ENCODE measurements around the gene PLCD1.
"Not testable (repeated sequence)": the region's sequence is repeated elsewhere in the genome, so short reads cannot be mapped to it uniquely, and the experiment has no call there.

Gene PLCD1

DNA sequence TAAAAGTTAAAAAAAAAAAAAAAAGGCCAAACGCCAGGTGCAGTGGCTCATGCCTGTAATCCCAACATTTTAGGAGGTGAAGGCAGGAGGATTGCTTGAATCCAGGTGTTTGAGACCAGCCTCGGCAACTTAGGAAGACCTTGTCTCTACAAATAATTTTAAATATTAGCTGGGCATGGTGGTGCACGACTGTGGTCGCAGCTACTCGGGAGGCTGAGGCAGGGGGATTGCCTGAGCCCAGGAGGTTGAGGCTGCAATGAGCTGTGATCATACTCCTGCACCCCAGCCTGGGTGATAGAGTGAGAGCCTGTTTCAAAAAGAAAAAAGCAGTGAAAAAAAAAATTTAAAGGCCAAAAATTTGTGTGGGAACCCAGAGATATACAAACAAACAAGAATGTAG is 6.8 kb upstream of the PLCD1 start:
- no peak for DNase-seq

DNA sequence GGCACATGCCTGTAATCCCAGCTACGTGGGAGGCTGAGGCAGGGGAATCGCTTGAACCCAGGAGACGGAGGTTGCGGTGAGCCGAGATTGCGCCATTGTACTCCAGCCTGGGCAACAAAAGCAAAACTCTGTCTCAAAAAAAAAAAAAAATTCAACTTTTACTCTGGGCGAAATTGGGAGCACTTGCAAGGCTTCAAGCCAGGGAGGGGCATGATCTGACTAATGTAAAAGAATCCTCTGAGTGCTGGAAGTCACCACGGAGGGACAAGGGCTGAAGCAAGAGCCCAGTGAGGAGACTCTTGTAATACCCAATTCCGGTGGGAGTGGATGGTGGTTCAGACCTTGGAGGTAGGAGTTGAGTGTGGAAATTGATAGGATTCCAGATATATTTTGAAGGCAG is 4.9 kb upstream of the PLCD1 start:
- not testable (repeated sequence) for DNase-seq

DNA sequence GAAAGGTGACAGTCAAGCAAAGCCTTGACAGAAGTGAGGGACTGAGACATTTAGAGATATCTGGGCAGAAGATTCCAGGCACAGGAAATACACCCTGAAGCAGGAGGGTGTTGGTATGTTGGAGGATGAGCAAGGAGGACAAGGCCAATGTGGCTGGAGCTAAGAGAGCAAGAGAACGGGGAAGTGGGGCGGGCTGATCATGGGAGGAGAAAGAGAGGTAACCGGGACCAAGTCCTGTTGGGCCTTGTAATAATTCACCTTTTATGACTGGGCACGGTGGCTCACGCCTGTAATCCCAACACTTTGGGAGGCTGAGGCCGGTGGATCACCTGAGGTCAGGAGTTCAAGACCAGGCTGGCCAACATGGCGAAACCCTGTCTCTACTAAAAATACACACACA is 4.1 kb upstream of the PLCD1 start:
- not testable (repeated sequence) for DNase-seq

DNA sequence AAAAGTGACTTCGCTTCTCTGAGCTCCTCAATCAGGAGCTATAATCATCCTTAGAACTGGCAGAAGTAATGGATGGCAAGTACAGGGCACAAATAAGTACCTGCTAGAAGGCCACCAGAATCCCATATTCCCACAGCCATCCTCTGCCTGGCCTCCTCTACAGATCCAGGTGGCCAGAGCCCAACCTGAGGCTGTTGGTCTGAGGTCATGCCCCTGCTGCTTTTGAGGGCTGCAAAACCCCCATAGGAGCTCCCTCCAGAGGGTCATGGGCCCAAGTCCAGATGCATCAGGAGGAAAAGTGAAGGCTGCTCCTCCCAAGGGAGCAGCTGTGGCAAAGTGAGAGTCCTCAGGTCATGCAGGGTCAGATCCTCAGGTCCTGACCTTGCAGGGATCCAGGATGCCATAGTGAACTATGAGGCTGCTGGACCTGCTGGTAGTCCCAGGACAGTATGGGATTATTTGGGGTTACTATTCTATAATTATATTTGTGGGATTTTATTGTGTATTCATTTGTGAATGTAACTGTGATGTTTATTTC is 3.0 kb upstream of the PLCD1 start:
- DNase-seq = no peak

DNA sequence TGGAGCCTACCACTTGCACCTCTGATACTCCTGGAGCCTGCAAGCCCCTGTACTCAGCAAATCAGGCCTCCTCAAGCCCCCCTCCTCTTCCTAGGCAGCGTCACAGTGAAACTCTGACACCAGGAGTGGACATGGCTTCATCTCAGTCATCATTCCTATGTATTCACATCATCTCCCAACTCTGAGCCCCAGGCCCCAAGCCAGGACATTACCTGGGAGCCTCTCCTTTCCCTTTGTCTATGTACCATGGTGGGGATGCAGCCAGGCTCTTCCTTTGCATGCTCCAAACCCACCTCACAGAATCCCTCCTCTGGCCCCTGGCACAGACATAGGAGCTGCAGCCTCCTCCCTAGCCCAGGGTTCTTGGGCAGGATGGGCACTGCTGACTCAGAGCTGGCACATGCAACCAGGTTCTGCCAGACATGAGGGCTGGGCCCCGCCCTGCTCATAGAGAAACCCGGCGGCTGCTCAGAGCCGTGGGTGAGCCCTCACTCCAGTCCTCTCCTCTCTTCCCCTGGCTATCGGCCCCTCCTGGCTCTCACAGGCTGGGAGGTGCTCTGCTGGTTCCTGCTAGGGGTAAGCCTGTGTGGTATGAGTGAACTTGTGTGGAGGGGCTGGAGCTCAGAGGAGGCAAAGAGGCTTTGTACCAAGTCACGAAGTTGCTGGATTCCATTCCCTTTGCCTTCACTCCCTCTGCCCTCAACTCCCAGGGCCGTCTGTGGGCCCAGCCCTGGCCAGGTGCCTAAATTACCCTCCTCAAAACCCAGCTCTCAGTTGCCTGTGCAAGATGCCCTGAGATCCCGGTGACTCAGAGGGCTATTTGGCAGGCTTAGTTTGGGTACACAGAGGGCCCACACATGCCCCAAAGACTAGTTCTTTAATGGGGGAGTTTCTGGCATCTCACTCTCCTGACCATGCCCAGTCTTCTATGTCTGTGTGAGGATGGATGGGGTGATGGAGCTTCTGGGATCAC is 1.9 kb upstream of the PLCD1 start:
- DNase-seq = no peak

DNA sequence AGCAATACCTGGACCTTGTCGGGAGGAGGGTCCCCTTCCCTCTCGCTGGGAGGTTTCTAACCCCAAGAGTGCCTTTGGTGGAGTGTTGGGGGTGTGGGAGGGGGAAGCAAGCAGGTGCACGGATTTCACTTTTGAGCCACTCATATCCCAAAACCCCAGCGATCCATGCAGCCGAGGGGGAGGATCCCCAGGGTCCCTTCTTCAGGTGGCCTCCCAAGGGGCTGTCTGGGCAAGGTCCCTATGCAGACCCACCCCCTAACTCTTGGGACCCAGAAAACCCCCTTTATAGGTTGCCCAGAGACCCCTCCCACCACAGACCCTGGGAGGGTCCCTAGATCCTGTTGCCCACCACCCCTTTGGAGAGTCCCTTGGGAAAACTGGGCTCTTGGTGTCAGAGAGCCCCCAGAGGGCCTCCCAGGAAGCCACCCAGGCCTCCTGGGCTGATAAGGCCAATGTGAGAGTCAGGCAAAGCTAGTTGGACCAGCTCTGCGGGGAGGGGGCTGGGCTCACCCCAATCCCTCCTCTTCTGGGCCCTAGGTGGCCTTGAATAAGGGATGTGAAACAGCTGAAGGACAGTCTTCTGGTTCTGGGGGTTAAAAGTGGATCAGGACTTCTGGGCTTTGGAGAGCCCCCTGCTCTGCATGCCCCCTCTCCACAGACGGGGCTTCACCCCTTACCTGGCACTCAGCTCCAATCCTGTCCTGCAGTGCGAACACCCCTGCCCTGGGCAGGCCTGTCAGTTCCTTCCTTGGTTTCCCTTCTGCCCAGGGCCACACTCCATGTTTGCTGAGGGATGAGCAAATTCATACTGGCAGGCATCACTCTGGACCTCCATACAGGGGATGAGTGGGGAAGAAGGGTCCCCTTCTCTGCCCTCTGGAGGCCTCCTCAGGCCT is 932 bp upstream of the PLCD1 start:
- no peak for DNase-seq

DNA sequence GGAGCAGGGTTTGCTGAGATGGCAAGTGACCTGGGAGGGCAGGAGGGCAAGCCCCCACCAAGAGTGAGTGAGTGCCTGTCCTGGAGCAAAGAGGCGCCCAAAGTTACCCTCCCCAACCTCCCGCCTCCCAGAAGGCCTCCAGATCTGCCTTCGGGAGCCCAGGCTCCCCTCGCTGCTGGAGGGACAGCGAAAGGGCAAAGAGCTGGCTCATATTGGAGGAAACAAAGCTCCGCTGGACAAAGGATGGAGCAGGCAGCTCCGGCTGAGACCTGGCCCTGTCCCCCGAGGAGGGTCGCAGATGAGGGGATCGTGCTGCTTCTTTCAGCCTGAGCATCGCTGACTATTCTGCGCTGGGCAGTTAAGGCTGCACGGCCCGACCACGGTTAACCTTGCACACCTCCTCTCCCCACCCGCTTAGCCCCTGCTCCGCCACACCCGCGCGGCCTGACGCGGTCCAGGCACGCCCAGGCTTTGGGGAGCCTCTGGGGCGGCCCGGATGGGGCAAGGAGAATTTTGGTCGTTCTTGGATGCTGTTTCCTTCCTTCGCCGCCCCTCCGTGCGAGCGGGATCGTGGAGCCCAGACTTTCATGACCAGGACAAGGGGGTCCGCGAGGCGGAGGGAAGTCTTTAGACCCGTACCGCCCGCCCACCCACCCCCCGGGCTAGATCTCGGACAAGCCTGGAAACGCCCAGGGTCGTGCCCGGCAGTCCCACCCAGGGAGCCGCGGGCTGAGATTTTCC is 651 bp downstream of the PLCD1 start:
- DNase-seq = no peak

DNA sequence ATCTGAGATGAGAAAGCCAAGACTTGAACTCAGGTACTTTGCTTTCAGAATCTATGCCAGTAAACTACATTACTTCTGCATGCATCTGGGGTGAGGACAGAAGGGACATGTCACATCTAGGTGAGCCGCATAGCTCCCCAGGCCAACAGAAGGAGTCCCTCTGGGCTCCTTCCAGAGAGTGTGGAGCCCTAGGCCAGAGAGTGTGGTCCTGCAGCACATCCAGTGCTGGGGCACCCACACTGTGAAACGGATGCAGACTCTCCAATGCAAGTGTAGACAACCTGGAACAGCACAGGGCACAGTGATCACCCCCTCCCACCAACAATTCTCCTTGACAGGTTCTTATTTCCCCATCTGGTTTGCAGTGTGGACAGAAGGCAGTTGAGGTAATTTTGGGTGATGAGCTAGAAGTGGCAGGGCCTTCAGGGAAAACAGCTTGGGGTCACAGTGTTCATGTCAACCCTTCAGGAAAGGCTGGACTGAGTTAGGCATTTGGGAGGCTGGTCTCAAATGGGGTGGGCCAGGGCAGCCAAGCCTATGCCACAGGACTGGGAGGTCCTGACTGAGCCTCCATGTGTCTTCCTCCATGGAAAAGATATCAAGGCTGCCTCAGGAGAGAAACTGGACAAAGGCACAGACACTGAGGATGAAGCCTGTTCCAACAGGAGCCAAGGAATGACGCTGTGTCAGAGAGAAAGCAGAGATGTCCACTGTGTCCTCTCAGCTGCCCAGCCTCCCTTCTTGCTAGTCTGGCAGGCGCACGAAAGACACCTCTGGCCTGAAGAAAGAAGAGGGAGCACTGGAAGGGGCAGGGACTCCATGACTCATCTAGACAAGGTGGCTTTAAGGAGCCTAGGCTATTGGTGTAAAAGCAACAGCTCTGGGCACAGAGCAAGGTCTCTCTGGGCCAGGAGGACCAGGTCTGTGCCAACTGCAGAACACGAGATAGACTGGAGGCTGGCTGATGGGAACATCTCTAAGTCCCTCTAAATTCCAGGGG is 1.7 kb downstream of the PLCD1 start:
- DNase-seq = no peak

DNA sequence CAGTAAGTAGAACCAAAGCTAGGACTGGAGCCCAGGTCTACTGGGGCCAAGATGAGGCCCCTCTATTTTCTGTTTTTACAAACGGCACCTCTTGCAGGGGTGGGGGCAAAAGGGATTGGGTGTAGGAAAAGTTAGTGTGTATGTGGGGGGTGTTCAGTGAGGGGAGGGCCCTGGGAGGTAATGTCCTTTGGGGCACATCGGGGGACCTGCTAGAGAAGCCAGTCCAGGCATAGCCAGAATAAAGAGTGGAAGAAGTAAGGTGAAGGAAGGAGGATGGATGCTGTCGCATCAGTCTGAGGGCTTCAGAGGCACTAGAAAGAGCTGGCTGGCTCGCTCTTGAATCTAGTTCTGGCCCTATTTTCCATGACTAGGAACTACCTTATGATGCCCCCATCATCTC is 2.6 kb downstream of the PLCD1 start:
- no peak for DNase-seq

DNA sequence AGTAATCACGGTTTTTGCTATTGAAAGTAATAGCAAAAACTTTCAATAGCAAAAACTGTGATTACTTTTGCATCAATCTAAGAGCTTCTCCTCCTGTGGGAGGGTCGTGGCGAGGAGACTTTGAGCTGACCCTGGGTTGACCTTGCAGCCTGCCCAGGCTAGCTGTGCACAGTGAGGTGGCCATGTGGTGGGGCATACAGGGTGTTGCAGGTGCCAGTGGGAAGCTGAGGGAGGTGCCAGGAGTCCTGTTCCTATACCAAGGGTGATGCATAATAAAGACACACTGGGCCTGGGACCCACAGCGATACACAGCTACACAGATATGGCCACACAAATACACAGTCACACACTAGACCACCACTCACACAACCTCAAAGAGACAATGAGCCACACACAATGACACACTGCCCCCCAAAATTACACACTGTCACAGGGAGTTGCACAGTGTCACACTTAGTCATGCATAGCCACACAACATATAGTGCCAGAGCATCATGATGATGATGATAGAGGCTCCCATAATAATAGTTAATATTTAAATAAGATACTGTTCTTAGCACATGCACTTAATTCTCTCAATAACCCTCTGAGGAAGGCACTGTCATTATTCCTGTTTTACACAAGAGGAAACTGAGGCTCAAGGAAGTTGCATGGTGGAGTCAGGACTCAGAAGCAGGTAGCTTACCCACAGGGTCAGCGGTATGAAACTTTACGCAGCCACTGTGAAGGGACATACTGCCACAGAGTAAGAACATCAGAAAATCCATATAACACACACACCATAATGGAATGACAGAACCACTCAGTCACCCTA is 6.3 kb downstream of the PLCD1 start:
- no peak for DNase-seq

DNA sequence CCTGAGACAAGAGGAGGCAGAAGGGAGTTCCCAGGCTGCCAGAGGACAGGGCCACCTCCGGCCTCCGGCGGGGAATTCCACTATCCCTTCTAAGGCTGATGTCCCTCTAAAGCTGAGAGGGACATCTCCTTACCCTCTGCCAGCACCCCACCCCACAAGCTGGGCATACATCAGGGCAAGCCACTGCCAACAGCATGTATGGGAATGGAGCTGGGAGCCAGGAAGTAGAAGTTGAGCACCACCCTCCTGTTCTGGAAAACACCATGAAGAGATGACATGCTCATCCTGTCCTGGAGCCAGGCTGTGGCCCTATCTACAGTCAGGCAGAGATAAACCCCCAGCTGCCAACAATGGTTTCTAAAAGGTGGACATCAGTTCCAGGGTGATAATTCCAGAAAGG is 7.1 kb downstream of the PLCD1 start:
- no peak for DNase-seq

DNA sequence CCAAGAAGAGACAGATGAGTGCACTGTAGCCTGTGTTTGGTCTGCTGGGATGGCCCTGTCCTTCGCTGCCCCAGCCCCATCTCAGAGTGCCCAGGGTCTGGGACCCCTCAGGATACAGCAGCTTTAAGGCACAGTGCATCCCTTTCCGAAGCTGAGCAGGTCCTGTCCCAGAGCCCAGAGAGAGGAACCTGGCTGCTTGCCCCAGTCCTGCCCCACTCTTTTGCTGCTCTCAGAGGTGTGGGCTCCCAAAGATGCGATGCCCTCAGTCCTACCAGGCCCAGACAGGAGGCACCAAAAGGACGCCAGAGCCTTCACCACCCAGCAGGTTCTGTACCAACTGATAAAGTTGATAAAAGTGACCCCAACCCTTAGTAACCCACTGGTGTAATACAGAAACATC is 8.2 kb downstream of the PLCD1 start:
- DNase-seq = no peak

DNA sequence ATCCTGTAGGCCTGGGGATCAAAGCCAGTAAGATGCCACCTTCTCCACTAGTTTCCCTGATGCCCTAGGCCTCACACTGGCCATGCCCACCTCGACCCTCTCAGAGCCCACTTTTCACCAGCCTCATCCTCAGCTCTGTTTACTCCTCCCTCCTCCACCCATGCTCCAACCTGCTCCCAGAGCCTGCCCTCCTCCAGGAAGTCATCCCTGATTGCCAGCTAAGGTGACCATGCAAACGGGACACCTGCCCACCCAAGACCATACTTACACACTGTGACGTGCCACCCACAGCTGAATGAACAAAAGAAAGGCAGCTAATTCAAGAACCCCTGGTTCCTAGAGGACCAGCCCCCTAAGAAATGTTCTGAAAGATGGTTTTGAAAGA is 9.1 kb downstream of the PLCD1 start:
- DNase-seq = no peak

DNA sequence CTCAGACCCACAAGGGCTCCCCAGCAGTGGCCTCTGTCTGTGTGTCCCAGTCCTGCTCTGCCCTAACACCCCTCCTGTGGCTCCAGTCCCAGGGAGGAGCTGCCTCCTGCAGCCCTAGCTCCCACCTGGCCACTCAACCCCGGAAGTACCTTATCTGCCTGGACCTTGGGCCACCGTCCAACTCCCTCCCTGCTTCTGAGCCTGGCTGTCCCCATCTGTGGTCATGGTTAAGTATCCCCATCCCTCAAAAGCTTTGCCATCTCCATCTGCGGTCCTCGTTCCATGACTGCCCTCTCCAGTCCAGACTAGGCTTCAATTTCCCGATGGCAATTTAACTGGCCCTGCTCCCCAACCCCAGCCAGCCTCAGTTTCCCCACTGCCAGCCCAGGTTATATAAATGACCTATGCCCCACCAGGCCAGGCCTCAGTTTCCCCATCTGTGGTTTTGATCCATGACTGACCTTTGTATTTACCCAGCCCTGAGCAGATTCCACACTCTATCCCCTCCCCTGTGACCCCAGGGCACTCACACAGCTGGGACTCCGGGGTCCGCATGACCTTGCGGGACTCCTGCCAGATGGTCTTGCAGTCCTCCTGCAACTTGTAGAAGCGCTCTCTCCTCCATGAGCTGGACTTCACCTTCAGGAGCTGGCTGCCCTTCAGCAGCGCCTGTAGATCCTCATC is 9.6 kb downstream of the PLCD1 start:
- DNase-seq = no peak

DNA sequence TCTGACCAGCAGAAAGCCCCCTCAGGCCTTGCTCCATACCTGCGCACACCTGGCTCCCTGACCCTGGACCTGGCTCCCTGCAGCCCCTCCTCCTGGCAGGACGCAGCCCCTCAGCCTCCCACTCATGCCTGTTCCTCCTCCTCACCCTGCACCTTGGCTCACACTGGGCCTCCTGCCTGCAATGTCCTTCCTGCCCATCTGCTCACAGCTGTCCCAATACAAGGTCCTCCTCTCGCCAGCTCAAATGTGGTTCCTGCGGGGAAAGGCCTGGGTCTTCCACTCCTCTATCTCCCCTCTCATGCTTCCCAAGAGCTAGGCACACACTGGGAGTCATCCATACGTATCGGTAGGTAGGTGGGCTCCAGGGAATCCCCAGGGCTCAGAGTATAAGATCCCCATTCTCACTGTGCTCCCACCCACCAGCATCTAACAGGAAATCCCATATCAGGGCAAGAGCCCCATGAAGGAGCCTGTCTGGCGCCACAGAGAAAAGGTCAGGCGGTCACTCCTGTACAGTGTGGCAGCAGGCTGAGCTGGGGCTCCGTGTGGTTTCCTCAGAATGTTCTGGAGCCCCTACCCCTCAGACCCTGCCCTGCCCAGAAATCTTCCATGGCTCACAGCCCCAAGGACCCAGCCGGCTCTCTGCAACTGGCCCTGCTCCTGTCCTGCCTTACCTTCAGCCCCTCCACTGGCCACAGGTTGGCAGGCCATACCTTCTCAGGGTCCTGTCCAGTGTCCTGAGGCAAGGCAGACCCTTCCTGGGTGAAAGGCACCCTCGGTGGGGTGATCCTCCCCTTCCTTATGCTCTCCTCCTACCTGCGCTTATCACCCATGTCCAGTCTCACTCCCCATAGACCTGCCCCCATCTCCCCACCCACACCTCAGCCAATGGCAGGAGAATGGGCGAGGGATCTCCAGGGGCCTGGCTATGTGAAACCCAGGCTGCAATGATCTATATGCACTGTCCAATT is 10.9 kb downstream of the PLCD1 start:
- no peak for DNase-seq

DNA sequence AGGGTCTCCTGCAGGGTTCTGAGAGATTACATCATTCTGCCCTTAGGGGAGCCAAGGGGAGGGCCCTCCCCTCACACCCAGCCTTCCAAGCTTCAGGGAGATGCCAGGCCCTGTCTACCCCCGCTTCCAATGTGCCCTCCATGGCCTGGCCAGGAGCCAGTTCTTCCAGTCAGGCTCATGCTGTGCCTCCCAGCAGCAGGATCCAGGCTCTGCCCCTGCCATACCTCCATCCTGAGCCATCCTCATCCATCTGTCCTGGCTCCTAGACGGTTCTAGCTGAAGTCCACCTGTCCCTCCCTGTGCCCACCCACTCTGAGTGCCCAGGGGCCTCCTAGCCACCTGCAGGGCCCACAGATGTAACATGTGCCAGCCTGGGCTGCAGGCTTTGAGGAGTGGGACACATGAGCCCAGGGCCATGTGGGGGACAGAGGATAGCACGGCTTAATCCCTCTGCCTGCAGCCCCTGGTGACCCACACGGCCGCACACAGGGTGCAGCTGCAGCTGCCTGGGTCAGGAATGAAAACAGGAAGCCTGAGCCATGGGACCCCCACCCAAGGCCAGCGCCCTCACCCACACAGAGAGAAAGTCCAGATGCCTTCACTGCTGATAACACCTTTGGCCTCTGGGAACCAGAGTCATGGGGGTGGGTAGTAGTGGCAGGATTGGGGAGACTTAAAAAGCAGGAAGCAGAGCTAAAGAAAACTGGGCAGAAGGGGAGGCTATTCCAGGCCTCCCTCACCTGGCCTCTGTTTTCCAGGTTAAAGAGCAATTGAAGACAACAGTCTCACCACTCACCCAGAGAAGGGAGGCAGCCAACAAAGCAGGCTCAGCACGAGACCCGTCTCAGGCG is 11.8 kb downstream of the PLCD1 start:
- no peak for DNase-seq

DNA sequence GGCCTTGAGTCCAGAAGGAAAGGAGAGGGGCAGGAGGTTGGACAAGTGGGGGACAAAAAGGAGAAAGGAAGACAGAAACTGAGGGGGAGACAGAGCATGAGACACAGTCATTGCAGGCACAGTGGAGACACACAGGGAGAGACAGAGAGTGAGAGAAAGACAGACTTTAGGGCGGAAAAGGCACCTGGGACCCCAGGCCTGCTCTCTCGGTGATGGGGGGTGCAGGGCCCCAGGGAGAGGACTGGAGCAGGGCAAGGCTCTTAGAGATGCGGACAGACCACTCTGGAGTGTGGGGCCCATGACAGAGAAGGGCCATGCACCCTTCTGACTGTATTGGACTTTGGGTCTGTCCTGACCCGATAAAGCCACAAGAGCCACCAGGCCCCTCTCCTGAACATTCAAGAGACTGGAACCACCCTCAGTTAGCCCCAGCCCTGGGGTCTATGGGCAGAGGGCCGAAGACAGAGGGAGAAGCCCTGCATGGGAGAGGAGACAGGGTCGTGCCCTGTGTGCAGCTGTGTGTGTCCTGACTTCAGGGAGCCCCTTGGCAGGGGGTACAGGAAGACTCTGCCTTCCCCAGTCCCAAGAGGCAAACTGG is 12.5 kb downstream of the PLCD1 start:
- DNase-seq = no peak
